Body of pancreas (tissue), 4 donors: ENCODE measurements around the gene YIF1B.

Experiments
- CTCF ChIP-seq, 7 experiments: fragments of 450-650 bp in 4 of 7; fragments of 200-600 bp in 3 of 7; sonication (generic) in 3 of 7; IDR thresholded peaks; one replicate each; pipeline ENCODE4 v1.5.1; 2016 to 2019; ENCODE audit warnings: antibody characterized with exemption in 7 of 7
- POLR2A ChIP-seq, 3 donors: fragments of 450-650 bp; IDR thresholded peaks; one replicate each; pipeline ENCODE4 v1.6.1; 2016; ENCODE audit warnings: antibody characterized with exemption in 3 of 3, mild to moderate bottlenecking in 2 of 3

GRCh38 chr19:38270587-38271167 is 45.1 kb downstream of the YIF1B start:
- no peak for TF ChIP-seq POLR2A (IDR thresholded peaks at IDR 0.05)
- TF ChIP-seq CTCF (IDR thresholded peaks at IDR 0.05) = no peak
